Astrocyte (in vitro differentiated cells and primary cell): ENCODE measurements around the gene ENTPD3.

ENCODE experiments used
- EZH2 ChIP-seq: IDR thresholded peaks from 2 replicates; pipeline ENCODE4 v1.6.1; 2012; ENCODE audit warnings: mild to moderate bottlenecking, low read length, inconsistent platforms; ENCODE audit not compliant: insufficient read depth
- TF ChIP-seq, protein P1 (sequence below): IDR thresholded peaks from 2 replicates; pipeline ENCODE4 v1.5.1; 2011; ENCODE audit warnings: low read depth, mild to moderate bottlenecking, inconsistent platforms, low read length, moderate library complexity; ENCODE audit not compliant: insufficient read depth

DNA sequence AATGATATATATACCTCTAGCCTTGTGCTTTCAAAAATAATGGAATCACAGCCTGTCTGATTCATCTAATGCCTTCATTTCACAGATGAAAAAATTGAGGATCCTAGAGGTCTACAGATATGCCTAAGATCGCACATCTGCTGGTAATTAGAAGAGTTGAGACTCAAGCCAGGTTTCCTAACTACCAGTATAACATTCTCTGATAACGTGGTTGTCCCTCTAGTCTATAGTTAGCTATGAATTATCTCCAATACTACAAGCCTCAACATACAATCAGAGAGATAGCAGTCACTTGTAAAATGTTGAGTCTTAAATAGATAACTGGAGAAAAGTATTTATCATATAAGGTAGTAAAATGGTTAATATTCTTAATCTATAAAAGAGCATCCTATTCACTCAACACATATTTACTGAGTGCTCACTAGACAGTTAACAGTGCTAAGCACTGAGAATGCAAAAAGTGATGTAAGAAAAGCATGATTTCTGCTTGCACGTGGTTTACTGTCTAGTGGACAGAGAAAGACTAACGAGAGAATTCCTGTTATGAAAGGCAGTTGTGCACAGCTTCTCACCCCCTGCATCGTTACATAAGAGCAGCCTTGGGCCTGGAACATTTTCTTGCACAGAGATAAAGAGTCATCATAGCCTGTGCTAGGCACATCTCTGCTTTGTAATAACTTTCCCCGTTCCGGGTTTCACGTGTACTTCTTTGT lies 4.9 kb upstream of the ENTPD3 start:
- TF ChIP-seq, protein P1, sequence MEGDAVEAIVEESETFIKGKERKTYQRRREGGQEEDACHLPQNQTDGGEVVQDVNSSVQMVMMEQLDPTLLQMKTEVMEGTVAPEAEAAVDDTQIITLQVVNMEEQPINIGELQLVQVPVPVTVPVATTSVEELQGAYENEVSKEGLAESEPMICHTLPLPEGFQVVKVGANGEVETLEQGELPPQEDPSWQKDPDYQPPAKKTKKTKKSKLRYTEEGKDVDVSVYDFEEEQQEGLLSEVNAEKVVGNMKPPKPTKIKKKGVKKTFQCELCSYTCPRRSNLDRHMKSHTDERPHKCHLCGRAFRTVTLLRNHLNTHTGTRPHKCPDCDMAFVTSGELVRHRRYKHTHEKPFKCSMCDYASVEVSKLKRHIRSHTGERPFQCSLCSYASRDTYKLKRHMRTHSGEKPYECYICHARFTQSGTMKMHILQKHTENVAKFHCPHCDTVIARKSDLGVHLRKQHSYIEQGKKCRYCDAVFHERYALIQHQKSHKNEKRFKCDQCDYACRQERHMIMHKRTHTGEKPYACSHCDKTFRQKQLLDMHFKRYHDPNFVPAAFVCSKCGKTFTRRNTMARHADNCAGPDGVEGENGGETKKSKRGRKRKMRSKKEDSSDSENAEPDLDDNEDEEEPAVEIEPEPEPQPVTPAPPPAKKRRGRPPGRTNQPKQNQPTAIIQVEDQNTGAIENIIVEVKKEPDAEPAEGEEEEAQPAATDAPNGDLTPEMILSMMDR = no peak
- no peak for TF ChIP-seq EZH2
